ENCODE measurements around the gene HOXA2.

Gene HOXA2

GRCh38 chr7:27102581-27103442, at the start of gene HOXA2:
TSS of gene HOXA2 (minus strand) at chr7:27102683. CDS start at chr7:27102500, 183 bp downstream.
- DNase-seq (ENCODE audit: low read depth) = no peak

GRCh38 chr7:27151341-27151930, 49.0 kb upstream of the HOXA2 start:
- DNase-seq (ENCODE audit: low read depth) = no peak

DNA sequence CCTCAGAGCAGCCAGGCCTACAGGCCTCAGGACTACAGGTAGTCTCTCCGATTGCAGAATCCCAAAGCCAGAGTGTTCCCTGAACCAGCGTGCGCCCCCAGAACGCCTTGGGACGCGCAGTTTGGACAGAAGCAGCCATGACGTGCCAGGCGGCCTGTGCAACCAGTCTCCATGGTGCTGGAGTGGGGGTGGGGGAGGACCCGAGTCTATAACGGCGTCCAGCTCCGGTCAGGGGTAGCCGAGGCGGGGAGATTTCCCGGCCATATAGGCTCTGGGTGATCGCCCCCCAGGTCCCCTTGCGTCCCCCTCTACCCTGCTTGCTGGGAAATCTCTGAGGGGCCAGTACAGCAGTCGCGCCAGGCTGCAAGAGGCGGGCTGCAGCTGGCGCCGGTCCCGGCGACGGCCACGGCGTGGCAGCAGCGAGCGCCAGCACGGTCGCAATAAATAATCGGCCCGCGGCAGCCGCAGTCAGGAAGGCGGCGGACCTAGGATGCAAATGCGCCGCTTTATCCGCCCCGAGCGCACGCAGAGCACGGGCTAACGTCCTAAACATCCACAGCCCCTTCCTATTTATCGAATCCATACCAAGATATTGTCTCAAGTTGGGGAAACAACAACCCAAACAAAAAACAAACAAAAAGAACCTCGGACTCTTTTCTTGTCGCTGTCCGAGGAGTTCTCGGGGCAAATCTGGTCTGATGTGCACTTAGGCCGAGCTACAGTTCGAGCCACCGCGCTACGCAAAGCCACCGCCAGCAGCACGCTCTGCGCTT, 48.3 kb upstream of the HOXA2 start:
- DNase-seq (ENCODE audit: low read depth) = no peak

DNA sequence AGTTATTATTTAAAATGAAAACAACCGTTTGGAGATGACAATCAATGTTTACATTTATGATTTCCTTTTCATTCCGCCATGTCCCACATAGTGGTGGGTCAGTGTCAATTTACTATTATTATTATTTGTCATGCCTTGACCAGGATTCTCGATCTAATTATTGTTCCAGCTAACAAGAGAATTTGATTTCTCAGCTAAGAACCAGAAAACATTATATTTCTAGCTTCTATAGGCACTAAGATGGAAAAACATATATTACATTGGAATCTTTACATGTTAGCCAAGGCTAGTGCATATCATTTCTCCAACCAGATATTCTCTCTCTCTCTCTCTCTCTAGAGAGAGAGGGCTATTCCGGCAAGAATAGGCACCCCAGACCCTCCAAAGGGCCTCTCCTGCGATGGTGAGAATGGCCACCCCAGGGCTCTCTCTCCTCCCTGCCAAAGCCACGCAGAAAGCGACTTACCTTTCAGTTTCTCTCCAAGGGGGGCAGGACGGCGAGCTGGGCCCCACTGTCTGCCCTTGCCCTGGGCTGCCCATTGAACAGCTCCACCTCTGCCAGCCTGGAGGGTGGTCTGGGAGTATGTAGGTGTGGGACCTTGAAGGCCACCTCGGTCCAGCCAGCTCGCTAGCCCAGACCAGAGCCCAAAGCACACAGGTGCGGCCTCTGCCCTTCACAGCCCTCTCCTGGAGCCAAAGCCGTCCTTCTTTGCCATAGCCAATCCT, 47.5 kb upstream of the HOXA2 start:
- no peak for DNase-seq (ENCODE audit: low read depth)

DNA sequence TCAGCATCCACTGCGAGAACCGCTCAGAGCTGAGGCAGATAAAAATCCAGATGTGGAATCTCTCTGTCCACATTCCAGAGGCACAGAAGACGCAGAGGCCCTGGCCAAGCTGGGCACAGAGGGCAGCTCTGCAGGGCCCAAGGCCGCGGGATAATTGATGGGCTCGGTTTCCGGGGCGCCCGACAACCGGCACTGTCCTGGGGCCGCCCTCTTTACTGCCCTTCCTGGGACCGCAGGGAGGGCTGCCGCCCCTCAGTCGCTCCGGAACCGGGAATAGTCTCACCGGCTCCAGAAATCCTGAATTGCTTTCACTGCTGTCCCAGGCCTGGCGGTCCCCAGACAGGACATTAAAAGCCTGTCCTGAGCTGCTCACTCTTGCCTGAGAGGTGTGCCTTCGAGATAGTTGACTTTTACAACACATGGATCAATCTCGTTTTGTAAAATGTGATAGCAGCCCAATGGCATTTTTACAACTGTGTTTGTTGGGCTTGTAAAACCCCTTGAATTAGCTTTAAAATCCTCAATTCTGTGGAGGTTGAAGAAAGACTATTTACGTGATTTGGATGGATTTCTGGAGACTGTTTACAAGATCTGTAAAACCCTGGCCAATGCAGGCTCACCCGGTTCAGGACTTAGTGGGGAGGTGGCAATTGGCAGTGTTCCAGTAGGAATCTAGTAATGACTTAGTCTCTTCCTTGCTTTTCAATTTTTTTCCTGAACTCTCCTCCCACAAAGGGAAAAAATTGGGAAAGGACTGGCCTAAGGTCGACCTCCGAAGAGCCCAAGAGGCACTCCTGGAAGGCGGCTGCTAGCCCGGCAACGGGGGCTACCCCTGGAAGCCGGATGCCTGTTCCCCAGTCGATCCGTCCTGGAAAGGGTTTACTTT, 46.5 kb upstream of the HOXA2 start:
- no peak for DNase-seq (ENCODE audit: low read depth)

DNA sequence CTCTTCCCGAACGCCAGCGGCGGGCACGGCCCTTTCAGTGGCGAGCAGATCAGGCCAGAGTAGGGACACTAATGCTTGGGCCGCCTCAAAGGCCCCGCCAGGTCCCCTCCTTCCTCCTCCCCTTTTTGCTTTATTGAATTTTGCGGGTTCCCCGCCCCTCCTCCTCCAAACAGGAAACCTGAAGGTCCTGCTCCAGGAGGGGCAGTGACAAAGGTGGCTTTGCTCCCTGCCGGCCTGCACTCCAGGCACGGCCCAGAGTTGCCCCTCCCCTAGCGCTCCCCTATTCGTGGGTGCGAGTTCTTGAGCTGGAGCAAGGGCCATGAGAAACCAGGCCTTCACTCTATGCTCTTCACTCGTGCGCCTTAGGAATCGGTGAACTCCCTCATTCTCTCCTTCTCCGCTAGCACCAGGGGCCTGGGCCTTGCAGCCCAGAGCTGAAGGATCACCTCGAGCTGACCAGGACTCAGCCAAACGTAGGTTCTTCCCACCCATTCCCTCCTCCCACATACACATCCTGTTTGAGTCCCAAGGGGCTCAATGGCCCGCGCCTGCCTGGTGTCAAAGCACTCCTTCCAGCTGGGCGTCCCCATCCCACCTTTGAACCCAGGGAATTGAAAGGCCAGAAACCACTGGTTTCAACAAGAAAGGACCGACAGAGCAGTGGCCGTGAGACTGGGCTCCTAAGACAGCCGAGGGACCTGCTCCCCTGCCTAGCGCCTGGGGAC, 45.7 kb upstream of the HOXA2 start:
- no peak for DNase-seq (ENCODE audit: low read depth)

DNA sequence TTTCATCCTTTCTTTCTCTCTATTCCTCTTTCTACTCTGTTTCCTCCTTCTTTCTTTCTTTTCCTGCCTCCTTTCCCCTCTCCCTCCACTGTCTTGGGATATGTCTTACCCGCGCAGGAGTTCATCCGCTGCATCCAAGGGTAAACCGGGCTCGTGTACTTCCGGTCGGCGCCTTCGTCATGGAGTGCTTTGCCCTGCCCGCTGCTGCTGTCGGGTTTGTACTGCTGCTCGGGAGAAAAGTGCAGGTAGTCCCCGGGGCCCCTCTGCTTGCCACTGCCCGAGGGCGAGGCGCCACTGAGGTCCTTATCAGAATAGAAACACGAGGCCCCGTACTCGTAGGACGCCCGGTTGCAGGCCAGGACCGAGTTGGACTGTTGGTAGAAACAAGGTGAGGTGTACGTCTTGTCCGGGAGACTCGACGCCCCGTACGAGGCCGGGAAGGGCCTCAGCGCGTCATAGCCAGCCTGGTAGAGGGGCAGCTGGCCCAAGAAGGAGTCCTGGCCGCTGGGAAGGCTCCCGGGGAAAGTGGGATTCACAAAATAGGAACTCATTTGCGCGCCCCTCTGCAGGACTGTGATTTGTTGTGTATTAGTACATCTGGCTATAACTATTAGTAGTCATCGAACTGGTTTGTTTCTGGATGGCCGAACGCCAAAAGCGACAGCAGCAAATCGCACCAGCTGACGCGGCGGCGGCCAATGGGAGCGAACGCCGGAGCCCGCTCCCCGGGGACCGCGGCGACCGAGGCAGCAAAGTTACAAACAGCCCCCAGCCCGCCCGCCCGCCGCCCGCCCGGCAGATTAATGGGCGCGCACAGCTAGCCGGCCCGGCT, 44.9 kb upstream of the HOXA2 start, which contains the start of gene HOXA6:
Gene HOXA6, minus strand, starts transcription at position 576 of the 832 bp plus-strand sequence. Its CDS starts 25 bp downstream, at position 551.
- no peak for DNase-seq (ENCODE audit: low read depth)

DNA sequence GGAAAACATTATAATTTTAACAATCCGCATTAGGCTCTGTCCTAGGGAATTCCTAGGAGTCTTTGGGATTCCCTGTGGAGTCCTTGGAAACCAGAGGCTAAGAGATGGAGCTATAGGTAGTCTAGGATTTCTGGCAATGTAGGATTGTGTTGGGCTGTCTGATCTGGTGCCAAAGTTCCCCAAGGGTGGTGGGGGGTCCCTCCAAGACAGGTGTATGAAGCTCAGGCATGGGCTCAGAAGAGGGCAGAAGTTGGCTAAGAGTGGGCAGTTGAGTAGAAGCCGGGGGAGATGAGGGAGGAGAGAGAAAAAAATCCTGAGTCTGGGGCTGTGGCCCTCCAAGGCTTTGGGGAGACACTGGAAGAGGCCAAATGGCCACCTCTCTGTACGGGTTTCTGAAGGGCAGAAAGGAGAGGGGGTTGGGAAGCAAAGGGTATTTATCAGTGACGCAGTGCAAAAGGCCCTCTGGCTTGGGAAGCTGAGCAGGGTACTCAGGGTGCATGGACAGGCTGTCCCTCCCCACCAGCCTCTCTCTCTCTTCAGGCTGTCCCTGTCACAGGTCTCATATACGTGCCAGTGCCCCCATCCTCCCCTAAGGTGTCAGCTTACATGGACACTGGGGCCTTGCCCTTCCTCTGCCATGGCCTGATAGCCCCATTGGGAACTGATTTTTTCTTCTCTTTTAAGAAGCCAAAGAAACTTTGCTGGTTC, 44.2 kb upstream of the HOXA2 start:
- DNase-seq (ENCODE audit: low read depth) = no peak

DNA sequence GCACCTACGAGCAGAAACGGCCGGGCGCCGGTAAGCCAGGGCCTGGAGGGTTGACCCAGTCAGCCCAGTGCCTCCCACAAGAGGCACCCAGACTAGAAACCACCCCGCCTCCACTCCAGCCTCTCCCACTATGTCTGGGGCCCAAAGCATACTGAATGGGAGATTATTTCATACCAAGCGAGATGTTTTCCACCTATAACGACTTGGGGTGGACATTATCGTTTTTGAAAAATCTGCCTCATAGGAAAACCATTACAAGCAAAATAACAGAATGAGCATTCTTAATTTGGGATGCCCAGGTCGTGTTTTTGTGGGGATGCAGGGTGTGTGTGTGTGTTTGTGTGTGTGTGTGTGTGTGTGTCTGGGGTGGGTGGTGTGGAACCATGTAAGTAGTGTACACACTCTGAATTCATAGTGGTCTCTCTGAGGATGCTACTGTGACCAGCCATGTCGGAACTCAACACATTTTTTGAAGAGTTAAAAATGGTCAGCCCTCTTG, 43.5 kb upstream of the HOXA2 start:
- DNase-seq (ENCODE audit: low read depth) = no peak

DNA sequence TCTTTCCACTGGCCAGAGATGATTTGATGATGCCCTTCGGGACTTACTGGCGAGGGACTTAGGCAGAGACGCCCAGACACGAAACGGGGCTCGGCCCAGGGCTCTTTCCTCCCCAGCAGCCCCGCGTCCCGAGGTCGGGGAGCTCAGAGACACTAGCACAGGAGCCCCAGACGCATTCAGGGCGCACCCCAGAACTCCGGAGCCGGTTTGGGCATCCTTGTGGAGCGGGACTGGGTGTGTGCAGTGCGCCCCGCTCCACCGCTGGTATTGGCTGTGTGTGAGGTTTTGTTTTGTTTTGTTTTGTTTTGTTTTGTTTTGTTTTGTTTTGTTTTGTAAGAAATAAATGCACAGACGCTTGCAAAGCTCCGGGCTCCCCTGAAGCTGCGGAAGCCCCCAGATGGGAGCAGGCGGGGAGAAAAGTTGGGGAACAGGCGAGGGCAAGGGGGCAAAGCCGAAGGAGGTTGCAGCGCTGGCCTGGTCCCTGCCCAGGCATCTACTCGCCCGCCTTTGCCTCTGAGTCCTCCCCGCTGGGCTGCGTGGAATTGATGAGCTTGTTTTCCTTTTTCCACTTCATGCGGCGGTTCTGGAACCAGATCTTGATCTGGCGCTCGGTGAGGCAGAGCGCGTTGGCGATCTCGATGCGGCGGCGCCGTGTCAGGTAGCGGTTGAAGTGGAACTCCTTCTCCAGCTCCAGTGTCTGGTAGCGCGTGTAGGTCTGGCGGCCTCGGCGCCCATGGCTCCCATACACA, 42.9 kb upstream of the HOXA2 start:
- no peak for DNase-seq (ENCODE audit: low read depth)

DNA sequence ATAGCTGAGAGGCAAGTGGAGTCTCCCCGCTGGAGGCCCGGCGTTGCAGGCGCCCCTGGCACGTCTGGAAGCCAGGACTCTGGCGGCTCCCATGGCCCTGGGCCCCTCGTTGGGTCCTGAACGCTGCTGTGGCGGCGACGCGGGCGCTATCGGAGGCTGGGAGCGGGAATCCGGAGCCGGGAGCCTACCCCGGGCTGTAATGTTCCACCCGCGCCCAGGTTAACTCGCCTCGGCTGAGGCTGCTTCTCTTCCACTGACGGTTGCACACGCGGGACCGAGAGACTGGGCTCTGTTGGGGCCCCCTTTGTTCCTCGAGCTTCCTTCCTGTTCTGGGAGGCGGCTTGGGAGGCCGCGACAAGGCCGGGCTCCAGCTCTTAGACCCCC, 42.3 kb upstream of the HOXA2 start:
- no peak for DNase-seq (ENCODE audit: low read depth)

- no peak for DNase-seq (ENCODE audit: low read depth)
These were observed 41.7 kb upstream of the HOXA2 start for GRCh38 chr7:27143950-27144780.

GRCh38 chr7:27143023-27143949, 40.8 kb upstream of the HOXA2 start, which contains the start of gene HOXA5:
TSS of gene HOXA5 (minus strand) at chr7:27143681. CDS start at chr7:27143607, 74 bp downstream.
- DNase-seq (ENCODE audit: low read depth) = peak; percentile 57

GRCh38 chr7:27142580-27143022, 40.1 kb upstream of the HOXA2 start:
- no peak for DNase-seq (ENCODE audit: low read depth)

- no peak for DNase-seq (ENCODE audit: low read depth)
These were observed 39.6 kb upstream of the HOXA2 start for GRCh38 chr7:27141923-27142579.
